HG03060 (cell line): Measurements from ENCODE around the gene PPP2R5E.
A peak's percentile ranks its signal among the peaks of the same experiment; 100 is the strongest.

ENCODE experiments used
- ATAC-seq: cut with Tn5 transposase; IDR thresholded peaks from one replicate; pipeline ENCODE4 v1.9.1; 2021; ENCODE audit warnings: low read depth, moderate number of reproducible peaks; ENCODE audit not compliant: unreplicated experiment

Gene PPP2R5E

DNA sequence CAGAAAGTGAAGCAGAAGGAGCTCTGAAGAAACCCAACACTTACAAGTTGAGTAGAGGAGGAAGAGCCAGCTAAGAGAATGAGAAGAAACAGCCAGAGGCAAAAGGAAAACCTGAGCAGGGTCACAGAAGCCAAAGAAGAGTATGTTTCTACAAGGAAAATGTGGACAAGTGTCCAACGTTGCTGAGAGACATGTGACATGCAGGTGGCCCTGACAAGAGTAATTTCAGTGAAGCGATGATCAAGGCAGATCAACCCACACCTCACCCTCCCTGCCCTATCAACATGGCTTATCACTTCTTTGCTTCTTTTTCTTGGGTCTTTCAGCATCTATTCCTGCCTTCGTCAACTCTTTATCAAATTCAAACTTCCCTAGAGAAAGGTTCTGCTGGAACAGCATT is 68.3 kb downstream of the PPP2R5E start:
- ATAC-seq: no peak

DNA sequence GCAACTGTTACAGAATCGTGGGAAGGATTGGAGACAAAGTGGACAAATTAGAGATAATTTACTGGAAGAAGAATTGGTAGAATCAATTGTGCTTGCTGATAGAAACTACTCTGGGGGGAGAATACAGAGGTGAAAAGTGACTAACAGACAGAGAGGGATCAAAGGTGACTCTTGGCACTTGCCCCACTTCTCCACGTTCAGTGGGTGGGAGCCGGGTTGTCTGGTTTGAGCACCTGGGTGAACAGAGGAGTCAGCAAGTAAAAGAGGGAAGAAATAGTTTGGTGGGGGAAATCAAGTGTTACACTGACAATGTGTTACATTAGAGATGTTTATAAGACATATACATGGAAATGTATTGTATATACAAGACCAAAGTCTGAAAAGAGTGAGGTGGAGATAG is 69.1 kb downstream of the PPP2R5E start:
- no peak for ATAC-seq

DNA sequence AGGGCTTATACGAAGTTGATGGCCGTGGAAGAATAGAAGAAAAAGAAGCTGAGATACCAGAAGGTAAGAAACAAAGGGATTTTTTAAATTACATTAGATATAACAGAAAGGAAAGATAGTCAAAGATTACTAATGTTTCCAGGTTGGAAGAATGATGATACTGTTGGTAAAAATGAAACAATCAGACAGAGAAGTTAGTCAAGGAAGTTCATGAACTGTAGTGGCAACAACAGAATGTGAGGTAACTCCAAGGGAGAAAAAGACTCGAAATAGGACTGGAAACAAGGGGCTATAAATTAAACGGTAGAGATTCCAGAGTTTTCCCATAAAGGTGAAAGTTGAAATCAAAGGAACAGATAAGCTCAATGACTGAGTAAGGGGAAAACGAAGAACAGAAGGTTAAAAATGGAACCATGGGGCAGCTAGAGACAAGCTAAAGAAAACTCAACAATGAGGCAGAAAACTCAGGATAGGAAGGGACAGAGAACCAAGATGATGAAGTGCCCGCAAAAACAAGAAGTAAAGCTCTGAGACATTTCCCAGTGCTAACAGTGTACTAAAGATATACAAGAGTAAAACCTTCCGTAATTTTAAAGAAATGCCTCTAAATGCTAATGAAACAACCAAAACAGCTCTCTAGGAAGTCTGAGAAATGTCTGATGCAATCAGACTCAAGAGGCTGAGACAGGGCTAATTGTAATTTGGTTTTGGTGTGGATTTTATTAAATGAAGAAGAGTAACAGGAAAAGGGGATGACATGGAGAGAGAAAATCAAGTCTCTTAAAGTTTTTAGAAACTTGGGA is 70.0 kb downstream of the PPP2R5E start:
- no peak for ATAC-seq

DNA sequence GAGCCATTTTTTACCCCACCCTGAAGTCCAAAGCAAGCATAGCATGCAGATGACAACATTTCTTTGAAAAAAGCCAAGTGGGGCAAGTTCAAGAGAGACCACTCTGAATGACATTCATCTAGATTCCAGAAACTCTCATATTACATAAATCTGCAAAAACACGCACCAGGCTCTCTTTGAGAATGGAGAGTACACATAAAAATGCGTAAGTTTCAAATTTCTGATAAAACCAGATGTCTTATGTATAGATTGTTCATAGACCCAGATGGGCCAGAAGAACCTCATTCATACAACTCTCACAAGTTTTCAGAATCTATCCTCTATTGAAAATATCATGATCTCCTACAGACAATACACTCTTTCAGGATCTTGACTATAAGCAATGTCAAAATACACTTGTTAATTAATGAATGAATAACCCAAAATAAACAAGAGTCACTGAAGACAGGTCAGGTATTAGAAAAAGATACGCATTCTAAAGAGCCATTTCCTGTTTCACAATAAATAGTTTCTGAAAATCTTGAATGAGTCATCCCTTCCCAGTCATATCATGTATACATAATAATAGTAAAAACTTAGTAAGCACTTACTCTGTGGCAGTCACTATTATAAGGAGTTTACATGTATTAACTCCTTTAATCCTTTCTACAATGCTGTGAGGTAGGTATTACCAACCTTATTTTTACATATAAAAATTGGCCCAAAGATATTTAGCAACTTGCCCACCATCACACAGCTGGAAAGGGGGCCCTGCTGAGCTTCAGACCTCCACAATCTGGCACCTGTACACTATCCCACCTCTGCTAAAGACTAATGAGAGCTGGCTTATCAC is 72.0 kb downstream of the PPP2R5E start:
- peak; percentile 88 for ATAC-seq

DNA sequence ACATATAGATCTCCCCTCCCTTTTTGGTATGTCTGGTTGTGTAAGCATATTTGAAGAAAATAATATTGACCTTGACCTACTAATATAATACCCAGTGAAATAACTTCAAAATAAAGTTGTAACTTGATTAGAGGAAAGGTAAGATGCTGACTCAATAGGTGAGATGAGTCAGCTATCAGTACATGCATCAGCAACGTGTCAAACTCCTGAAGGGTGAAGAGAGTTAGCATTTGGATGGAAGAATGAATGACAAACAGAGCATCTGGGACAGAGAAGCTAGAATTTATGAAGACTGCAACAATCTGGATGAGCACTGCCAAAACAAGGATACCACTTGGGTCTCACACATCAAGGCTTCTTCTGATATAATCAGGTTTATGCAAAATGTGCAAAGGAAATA is 74.9 kb downstream of the PPP2R5E start:
- peak; percentile 33 for ATAC-seq

DNA sequence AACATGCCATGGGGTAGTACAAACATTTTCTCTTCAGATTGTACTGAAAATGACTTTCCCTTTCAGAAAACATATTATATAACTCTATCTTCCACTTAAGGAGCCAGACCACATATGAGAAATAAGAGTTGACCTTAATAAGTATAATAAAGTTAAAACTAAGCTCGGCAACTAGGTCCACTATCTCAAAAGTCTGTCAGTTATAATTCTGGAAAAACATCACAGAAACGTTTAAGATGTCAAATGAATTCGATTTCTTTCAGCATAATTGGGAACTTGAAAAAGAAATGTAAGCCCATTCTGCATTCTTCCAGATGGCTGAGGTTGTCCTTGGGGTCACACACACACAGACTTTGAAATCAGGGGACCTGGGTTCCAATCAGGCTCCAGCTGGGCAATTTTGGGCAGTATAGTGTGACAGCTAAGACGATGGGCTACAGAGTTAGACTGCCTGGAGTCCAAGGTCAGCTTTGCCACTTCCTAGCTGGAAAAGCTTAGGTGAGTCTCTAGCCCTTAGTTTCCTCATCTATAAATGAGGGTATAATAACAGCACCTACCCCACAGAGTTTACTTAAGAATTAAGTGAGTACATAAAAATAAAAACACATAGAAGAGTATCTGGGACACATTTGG is 75.6 kb downstream of the PPP2R5E start:
- ATAC-seq: no peak

DNA sequence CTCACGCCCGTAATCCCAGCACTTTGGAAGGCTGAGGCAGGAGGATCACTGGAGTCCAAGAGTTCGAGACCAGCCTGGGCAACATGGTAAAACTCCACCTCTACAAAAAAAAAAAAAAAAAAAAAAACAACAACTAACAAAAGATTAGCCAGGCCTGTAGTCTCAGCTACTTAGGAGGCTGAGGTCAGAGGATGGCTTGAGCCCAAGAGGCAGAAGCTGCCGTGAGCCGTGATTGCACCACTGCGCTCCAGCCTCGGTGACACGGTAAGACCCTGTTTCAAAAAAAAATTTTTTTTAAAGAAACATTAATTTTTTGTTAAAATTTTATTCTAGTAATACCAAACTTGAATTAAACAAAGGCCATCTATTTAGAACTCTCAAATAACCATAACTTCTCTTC is 77.8 kb downstream of the PPP2R5E start:
- no peak for ATAC-seq

DNA sequence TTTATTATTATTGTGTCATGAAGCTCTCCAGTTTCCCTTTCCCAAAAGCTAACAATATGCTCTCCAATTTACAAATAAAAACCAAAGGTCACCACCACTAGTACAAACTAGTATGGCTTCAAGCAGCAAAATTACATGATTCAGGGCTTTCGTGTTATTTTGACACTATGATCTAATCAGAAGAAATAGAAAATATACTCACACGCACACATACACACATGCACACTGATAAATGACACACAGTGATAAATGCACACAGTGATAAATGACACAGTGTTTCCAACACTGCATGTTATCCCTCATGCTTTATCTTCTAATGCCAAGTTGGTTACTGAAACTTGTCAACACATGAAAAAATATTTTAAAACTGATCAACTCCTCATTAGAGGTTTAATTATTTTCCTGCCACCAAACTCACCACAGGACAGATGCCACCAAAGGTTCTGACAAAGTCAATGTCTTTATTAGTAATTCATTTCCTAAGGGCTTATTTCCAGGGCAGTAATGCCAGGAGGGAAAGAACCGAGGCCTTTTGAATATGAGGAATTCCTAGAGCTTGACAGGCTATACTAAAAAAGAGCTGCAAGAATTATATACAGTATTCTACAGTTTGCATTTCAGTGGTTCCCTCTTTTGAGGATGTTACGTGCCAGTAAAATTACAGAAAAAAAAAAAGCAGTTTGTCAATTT is 82.4 kb downstream of the PPP2R5E start:
- ATAC-seq: no peak

DNA sequence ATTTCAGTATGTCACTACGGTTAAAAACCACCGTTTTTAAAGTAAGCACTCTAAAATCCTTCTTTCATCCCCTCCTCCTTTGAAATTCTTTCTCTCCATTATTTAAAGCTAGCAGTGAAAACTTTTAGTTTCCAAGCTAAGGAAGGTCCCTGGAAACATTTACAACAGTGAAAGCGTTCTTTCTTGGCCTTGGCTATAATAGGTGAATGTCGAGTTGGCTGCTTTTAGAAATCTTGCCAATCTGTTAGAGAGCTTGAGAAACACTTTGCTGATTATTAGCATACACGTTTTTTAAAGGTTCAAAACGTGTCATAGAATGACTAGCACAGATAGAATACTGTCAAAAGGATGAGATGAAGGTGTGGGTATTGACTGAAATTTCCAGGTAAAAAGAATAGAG is 83.4 kb downstream of the PPP2R5E start:
- no peak for ATAC-seq

DNA sequence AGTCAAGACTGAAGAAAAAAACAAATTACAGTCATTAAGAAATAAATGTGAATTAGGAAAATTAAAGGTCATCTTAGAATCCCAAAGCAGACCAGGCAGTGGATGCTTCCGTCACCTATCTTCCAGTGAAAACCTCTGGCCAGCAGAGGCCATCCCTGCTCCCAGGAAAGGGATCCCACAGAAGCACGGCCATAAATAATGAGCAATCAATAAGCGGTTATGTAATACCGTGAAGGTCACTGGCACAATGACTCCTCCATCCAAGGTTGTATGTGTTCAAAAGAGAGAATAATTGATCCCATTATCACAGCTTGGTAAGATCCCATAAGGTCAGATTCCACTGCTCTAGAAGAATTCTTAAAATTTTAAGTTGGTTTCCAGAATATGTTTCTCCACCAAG is 85.7 kb downstream of the PPP2R5E start:
- no peak for ATAC-seq

DNA sequence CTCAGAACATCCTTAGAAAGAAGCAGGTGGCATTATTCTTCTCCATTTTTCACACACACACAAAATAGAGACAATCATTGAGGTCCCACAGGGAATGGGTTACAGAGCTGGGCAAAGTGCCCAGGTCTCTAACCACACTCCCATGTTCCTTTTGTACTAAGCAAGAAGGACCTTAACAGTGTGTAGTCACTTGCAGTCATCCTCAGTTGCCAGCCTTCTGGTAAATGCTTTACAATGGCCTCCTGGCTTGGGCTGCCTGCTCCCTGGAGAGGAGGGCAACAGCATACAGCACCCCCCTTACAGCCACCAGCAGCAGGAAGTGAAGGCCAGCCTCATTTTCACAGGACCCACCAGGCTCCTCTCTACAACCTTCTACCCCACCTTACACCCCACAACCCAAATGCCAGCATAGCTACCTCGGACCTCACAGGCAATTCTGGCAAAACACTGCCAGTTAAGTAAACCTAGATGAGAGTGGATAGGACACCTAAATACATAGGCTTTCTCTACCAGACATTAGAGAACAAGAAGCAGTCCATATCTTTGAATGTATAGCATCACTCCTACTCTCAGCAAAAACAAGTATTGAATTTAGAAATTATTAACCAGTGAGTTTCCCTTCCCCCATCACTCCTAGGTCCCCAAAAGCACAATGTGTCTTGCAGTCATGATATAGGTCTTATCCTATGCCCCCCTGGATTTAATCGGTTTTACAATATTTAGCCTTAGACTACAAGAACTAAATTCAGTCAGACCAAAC is 88.1 kb downstream of the PPP2R5E start:
- ATAC-seq: no peak

DNA sequence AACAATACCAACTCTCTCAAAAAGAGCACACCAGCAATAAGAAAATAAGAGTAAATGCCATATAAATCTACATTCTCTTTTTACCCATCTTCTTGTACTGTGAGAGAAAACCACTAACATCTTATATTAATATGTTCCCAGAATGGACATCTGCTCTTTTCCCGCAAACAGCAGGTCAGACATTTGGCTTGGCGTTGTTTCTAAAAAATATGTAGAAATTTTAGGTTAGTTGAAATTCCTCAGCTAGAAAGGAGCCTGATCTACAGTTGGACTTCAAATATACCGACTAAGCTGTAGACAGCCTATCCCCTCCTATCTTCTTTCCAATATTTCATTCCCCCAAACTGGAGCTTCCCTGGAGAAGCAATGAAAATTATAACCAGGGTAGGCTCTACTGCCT is 88.7 kb downstream of the PPP2R5E start:
- no peak for ATAC-seq

DNA sequence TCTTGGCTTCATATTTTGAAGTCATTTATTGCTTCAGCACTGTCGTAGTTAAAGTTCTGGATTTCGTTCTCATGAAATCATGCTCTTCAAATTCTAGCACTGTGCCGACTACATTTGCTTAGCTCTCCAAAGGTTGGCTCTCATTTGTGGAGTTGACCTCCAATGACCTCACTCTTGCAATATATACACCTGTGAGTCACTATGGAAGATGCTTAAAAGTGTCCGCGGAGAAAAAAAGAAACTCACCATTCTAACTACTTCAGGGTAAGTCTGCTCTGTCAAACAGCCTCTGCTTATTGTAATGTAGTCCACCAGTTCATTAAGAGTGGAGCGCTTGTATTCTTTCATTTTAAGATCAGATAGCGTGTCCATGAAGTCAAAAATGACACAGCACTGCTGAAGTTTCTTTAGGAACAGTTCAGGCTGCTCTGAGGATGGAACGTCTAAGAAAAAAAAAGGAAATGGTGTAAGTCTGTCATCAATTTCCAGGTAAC is 89.7 kb downstream of the PPP2R5E start:
- ATAC-seq: no peak

DNA sequence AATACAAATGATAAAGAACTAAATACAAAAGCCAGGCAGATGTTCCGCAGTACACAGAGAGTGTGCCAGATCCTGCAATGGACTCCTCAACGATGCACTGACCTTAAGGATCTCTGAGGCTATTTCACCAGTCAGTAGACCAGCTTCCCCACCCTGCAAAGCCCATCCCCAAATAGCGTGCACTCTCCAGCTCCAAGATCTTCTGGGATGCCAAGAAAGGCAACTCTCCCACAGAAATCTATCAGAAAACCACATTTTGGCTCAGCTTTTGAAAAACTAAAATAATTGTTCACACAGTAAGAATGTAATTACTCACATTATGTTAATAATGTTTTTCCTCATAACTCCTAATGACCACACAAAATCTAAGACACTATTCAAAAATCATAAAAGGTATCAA is 90.4 kb downstream of the PPP2R5E start:
- no peak for ATAC-seq

DNA sequence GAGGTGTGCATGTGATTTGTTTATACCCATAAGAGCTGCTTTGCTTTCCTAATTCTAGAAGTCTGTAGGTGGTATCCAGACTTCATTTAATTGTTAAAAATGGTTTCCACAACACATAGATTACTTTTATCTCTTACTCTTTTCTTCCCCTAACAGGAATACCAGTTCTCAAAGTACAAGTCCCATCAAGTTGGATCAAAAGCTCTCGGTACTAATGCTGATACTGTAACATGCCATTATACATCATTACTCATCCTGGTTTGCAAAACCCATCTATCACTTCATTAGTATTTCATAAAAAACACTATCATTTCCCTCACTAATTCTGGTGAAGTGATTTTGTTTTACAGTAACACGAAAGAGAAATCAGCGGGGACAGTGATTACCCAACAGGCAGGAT is 94.3 kb downstream of the PPP2R5E start:
- ATAC-seq: no peak

DNA sequence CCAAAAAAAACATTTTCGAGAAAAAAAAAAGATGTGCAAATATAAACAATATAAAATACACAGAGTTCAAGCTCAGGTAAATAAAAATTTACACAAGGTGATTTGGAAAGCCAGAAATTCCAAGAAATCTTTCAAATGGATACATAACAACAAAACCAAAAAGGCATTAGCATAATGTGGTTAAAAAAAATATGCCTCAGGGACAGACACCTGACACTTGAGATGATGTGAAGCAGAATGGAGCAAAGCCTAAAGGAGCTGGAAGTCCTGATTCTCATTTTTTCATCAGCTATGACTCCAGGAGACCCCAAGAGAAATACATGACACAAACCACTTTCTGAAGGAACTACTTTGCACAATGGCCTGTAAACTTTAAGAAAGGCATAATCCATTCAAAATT is 98.6 kb downstream of the PPP2R5E start:
- no peak for ATAC-seq

DNA sequence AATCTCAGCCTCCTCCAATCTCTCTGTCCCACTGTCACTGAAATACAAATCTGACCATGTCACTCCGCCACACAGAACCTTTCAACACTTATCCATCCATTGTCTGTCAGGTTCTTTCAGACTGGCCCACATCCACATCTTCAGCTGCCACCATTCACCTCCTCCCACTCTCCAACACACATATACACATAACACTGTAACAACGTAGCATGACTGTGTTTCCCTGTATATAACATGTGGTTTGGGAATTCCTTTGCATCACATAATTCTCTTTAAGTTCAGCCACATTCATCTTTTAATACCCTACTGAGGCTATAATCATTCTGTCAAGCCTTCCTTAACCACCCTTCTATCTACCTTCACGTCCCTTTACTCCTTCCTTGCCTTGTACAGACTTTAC is 99.2 kb downstream of the PPP2R5E start:
- no peak for ATAC-seq

DNA sequence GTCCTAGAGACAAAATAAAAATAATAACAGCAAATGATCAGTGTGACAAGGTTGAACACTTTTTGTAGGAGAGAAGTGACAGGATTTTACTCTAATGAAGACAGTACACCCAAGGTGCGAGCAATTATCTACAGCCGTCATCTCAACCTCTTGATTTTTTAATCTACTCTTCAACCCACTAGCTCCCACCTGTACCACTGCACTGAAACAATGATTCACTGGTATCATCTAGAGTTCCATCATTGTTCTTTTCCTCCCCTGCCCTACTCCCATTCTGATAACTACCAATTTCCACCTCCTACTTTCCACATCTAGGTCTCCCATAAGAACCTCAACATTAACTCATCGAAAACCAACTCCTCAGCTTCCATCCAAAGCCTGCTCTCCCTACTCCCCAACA is 99.8 kb downstream of the PPP2R5E start:
- ATAC-seq: no peak

DNA sequence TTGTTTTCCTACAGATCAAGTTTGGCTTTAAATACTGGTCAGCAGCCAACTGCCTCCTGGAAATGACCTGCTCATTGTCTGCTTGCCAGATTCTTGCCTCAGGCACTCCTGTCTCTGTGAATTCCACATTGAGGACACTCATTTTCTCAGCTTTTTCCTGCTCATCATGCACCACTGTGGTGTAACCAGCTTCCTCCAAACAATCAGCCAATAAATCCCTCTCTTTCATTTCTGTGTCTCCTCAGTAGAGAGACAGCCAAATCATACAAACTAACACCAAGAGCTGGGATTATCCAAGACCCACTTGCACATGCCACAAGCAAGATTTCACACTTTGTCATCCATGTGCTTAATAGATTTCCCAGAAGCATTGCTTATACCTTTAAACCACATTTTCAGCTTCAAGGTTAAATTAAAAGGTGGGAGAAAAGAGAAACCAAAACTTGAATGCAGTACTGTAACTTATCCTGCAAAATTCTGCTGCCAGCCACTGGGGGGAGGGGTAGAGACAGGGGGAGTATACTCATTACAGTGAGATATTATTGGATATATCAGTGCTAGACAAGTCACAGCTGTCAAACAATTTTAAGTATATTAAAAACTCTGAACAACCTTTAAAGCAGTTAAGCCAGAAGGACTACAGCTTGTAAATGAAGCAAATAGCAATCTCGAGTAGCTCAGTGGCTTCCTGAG is 105.0 kb downstream of the PPP2R5E start:
- ATAC-seq: no peak
